ENCODE results near the gene SUZ12.

DNA sequence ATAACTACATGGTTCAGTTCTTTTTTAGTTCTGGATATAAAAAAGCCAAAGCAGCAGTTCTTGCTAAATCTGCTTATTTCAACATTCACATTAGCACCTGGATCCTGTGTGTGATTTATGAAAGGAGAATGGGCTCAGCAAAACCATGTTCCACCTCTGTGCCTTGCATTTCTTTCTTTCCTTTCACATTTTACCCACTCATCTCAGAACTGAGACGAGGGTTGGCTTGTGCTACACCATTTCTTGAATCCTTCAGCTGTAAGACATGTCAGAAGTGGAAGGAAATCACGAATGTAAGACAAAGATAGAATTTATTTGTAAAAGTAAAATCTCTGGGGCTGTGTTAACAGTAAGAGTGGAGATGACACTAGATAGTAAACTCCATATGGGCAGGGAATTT, 34.1 kb upstream of the SUZ12 start:
- TF ChIP-seq EZH2 (IDR thresholded peaks at IDR 0.05; ENCODE audit: borderline replicate concordance, insufficient read depth, low read length, poor library complexity, severe bottlenecking), result no peak
- TF ChIP-seq SMC3 (conservative IDR thresholded peaks at IDR 0.05; ENCODE audit: poor library complexity), result no peak
- TF ChIP-seq, protein P1, sequence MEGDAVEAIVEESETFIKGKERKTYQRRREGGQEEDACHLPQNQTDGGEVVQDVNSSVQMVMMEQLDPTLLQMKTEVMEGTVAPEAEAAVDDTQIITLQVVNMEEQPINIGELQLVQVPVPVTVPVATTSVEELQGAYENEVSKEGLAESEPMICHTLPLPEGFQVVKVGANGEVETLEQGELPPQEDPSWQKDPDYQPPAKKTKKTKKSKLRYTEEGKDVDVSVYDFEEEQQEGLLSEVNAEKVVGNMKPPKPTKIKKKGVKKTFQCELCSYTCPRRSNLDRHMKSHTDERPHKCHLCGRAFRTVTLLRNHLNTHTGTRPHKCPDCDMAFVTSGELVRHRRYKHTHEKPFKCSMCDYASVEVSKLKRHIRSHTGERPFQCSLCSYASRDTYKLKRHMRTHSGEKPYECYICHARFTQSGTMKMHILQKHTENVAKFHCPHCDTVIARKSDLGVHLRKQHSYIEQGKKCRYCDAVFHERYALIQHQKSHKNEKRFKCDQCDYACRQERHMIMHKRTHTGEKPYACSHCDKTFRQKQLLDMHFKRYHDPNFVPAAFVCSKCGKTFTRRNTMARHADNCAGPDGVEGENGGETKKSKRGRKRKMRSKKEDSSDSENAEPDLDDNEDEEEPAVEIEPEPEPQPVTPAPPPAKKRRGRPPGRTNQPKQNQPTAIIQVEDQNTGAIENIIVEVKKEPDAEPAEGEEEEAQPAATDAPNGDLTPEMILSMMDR (IDR thresholded peaks at IDR 0.05; ENCODE audit: poor library complexity, severe bottlenecking), result no peak
- no peak for TF ChIP-seq POLR2AphosphoS5 (IDR thresholded peaks at IDR 0.05)
- no peak for TF ChIP-seq REST (IDR thresholded peaks at IDR 0.05; ENCODE audit: borderline replicate concordance)
- TF ChIP-seq EP300 (conservative IDR thresholded peaks at IDR 0.05; ENCODE audit: poor library complexity, severe bottlenecking), result no peak
- no peak for TF ChIP-seq RAD21 (conservative IDR thresholded peaks at IDR 0.05)
- TF ChIP-seq MXI1 (conservative IDR thresholded peaks at IDR 0.05; ENCODE audit: poor library complexity, severe bottlenecking), result no peak
- TF ChIP-seq TAF1 (IDR thresholded peaks at IDR 0.05; ENCODE audit: low read depth), result no peak

Measured in neural cell (in vitro differentiated cells).